HepG2 (cell line): ENCODE measurements around the gene HLA-DMB. TPM values are rescaled to one million over a fixed set of nuclear protein-coding genes. Genes with fewer than 3 reads are reported as not detected.

ENCODE experiments used
- KDM6A ChIP-seq: IDR thresholded peaks from 2 replicates; pipeline ENCODE4 v1.6.1; 2016; ENCODE audit warnings: low read depth
- MYC ChIP-seq: sonication (generic); formaldehyde crosslinking; IDR thresholded peaks from 2 replicates; pipeline ENCODE4 v1.9.0; 2021; ENCODE audit warnings: missing genetic modification reagents, borderline replicate concordance
- SIX1 ChIP-seq: sonication (generic); formaldehyde crosslinking; IDR thresholded peaks from 2 replicates; pipeline ENCODE4 v1.4.0; 2020; ENCODE audit warnings: missing genetic modification reagents, borderline replicate concordance
- SSRP1 ChIP-seq: IDR thresholded peaks from 2 replicates; pipeline ENCODE4 v1.6.1; 2016; ENCODE audit warnings: control low read depth
- ZNF589 ChIP-seq: sonication (generic); formaldehyde crosslinking; conservative IDR thresholded peaks from 2 replicates; pipeline ENCODE4 v1.8.0; 2022; ENCODE audit warnings: mild to moderate bottlenecking, moderate library complexity, missing genetic modification reagents
- ZNF747 ChIP-seq: sonication (generic); formaldehyde crosslinking; IDR thresholded peaks from 2 replicates; pipeline ENCODE4 v1.8.1; 2023; ENCODE audit warnings: missing genetic modification reagents, mild to moderate bottlenecking, borderline replicate concordance
- ZNF891 ChIP-seq: sonication (generic); formaldehyde crosslinking; IDR thresholded peaks from 2 replicates; pipeline ENCODE4 v1.5.0; 2020; ENCODE audit warnings: mild to moderate bottlenecking, missing genetic modification reagents
- polyA plus RNA-seq, 8 experiments: library from polyadenylated mRNA; depleted of rRNA in 3 of 8; stranded (reverse) in 7 of 8; unstranded in 1 of 8; fragments of >200 nt; fragmentation: Illumina TruSeq in 4 of 8; extraction: Trizol in 4 of 8; gene quantifications; 2 replicates each; pipeline versions ENCODE4 v1.2.1 to v1.2.3, GENCODE V29; 2011 to 2016; ENCODE audit warnings: low read depth in 4 of 8, missing spikeins in 1 of 8, mixed read lengths in 1 of 8; ENCODE audit not compliant: insufficient read depth in 1 of 8
- total RNA-seq, 5 experiments: library from RNA; depleted of rRNA; stranded (reverse); fragments of >200 nt; fragmentation: Illumina TruSeq; extraction: Trizol; gene quantifications; 2 replicates each; pipeline ENCODE4 v1.2.3, GENCODE V29; 2016; ENCODE audit warnings: low read depth in 1 of 5
- TF ChIP-seq, protein P1 (sequence below): IDR thresholded peaks from 2 replicates; pipeline ENCODE4 v1.6.1; 2012; ENCODE audit warnings: low read depth, low read length, improper control_type of control experiment
- TF ChIP-seq, protein P2 (sequence below): IDR thresholded peaks from 2 replicates; pipeline ENCODE4 v1.6.1; 2016; ENCODE audit warnings: mild to moderate bottlenecking
- TF ChIP-seq, protein P3 (sequence below), 2 experiments: fragments of 450-650 bp in 1 of 2; sonication (generic) in 1 of 2; formaldehyde crosslinking in 1 of 2; IDR thresholded peaks; 2 replicates each; pipeline versions ENCODE4 v1.6.1 to v1.8.0; 2016 to 2022; ENCODE audit warnings: antibody characterized with exemption in 1 of 2, mild to moderate bottlenecking in 1 of 2, missing genetic modification reagents in 1 of 2
- TF ChIP-seq, protein P4 (sequence below): IDR thresholded peaks from 2 replicates; pipeline ENCODE4 v1.6.1; 2016; ENCODE audit warnings: low read depth, control low read depth
- TF ChIP-seq, protein P5 (sequence below): IDR thresholded peaks from 2 replicates; pipeline ENCODE4 v1.6.1; 2012; ENCODE audit warnings: low read length, improper control_type of control experiment

The HLA-DMB gene
- total and polyA plus RNA-seq, 2 of the 13 experiments (the other 11 are each of a cell fraction or from before 2014, with no cell fraction given) = not detected

DNA sequence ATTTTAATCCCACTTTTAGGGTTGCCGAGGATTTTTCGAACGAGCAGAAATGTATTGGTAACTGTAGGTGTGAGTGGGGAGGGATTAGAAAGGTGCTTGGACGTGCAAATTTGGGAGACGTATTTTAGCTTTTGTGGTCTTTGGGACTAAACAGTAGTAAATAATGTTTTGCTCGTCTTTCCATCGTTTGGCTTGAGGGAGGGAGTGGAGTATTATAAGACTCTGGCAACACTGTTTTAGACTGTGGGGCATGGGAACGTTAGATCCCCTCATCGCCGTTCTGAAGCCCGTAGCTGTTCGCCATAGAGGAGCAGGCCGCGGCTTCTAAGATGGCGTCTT, 30.4 kb upstream of the HLA-DMB start (continued):
- TF ChIP-seq, protein P1, sequence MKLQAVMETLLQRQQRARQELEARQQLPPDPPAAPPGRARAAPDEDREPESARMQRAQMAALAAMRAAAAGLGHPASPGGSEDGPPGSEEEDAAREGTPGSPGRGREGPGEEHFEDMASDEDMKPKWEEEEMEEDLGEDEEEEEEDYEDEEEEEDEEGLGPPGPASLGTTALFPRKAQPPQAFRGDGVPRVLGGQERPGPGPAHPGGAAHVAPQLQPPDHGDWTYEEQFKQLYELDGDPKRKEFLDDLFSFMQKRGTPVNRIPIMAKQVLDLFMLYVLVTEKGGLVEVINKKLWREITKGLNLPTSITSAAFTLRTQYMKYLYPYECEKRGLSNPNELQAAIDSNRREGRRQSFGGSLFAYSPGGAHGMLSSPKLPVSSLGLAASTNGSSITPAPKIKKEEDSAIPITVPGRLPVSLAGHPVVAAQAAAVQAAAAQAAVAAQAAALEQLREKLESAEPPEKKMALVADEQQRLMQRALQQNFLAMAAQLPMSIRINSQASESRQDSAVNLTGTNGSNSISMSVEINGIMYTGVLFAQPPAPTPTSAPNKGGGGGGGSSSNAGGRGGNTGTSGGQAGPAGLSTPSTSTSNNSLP = no peak
- TF ChIP-seq, protein P2, sequence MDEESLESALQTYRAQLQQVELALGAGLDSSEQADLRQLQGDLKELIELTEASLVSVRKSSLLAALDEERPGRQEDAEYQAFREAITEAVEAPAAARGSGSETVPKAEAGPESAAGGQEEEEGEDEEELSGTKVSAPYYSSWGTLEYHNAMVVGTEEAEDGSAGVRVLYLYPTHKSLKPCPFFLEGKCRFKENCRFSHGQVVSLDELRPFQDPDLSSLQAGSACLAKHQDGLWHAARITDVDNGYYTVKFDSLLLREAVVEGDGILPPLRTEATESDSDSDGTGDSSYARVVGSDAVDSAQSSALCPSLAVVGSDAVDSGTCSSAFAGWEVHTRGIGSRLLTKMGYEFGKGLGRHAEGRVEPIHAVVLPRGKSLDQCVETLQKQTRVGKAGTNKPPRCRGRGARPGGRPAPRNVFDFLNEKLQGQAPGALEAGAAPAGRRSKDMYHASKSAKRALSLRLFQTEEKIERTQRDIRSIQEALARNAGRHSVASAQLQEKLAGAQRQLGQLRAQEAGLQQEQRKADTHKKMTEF (CRISPR knock-in tag) = peak; percentile 13; the same call in 1 of the 2 replicates
- TF ChIP-seq, protein P3, sequence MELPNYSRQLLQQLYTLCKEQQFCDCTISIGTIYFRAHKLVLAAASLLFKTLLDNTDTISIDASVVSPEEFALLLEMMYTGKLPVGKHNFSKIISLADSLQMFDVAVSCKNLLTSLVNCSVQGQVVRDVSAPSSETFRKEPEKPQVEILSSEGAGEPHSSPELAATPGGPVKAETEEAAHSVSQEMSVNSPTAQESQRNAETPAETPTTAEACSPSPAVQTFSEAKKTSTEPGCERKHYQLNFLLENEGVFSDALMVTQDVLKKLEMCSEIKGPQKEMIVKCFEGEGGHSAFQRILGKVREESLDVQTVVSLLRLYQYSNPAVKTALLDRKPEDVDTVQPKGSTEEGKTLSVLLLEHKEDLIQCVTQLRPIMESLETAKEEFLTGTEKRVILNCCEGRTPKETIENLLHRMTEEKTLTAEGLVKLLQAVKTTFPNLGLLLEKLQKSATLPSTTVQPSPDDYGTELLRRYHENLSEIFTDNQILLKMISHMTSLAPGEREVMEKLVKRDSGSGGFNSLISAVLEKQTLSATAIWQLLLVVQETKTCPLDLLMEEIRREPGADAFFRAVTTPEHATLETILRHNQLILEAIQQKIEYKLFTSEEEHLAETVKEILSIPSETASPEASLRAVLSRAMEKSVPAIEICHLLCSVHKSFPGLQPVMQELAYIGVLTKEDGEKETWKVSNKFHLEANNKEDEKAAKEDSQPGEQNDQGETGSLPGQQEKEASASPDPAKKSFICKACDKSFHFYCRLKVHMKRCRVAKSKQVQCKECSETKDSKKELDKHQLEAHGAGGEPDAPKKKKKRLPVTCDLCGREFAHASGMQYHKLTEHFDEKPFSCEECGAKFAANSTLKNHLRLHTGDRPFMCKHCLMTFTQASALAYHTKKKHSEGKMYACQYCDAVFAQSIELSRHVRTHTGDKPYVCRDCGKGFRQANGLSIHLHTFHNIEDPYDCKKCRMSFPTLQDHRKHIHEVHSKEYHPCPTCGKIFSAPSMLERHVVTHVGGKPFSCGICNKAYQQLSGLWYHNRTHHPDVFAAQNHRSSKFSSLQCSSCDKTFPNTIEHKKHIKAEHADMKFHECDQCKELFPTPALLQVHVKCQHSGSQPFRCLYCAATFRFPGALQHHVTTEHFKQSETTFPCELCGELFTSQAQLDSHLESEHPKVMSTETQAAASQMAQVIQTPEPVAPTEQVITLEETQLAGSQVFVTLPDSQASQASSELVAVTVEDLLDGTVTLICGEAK (IDR thresholded peaks at IDR 0.05) = no peak
- TF ChIP-seq, protein P3 (CRISPR knock-in tag; IDR thresholded peaks at IDR 0.05) = peak; percentile 13; the same call in 1 of the 2 replicates
- TF ChIP-seq, protein P4, sequence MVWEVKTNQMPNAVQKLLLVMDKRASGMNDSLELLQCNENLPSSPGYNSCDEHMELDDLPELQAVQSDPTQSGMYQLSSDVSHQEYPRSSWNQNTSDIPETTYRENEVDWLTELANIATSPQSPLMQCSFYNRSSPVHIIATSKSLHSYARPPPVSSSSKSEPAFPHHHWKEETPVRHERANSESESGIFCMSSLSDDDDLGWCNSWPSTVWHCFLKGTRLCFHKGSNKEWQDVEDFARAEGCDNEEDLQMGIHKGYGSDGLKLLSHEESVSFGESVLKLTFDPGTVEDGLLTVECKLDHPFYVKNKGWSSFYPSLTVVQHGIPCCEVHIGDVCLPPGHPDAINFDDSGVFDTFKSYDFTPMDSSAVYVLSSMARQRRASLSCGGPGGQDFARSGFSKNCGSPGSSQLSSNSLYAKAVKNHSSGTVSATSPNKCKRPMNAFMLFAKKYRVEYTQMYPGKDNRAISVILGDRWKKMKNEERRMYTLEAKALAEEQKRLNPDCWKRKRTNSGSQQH (CRISPR knock-in tag) = peak; percentile 73; the same call in 1 of the 2 replicates
- TF ChIP-seq MYC (CRISPR knock-in tag) = no peak
- TF ChIP-seq, protein P5, sequence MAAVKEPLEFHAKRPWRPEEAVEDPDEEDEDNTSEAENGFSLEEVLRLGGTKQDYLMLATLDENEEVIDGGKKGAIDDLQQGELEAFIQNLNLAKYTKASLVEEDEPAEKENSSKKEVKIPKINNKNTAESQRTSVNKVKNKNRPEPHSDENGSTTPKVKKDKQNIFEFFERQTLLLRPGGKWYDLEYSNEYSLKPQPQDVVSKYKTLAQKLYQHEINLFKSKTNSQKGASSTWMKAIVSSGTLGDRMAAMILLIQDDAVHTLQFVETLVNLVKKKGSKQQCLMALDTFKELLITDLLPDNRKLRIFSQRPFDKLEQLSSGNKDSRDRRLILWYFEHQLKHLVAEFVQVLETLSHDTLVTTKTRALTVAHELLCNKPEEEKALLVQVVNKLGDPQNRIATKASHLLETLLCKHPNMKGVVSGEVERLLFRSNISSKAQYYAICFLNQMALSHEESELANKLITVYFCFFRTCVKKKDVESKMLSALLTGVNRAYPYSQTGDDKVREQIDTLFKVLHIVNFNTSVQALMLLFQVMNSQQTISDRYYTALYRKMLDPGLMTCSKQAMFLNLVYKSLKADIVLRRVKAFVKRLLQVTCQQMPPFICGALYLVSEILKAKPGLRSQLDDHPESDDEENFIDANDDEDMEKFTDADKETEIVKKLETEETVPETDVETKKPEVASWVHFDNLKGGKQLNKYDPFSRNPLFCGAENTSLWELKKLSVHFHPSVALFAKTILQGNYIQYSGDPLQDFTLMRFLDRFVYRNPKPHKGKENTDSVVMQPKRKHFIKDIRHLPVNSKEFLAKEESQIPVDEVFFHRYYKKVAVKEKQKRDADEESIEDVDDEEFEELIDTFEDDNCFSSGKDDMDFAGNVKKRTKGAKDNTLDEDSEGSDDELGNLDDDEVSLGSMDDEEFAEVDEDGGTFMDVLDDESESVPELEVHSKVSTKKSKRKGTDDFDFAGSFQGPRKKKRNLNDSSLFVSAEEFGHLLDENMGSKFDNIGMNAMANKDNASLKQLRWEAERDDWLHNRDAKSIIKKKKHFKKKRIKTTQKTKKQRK = no peak
- TF ChIP-seq ZNF747 (CRISPR knock-in tag) = 0 out of 2 replicates have a peak, but pooled peaks have one; percentile 37
- TF ChIP-seq SIX1 (CRISPR knock-in tag) = 0 out of 2 replicates have a peak, but pooled peaks have one; percentile 13
- TF ChIP-seq SSRP1 (CRISPR knock-in tag) = no peak; the same call in 1 of the 2 replicates
- TF ChIP-seq KDM6A (CRISPR knock-in tag) = no peak
- TF ChIP-seq ZNF589 (CRISPR knock-in tag) = 0 out of 2 replicates have a peak, but pooled peaks have one; percentile 15
- peak; percentile 51; the same call in 1 of the 2 replicates for TF ChIP-seq ZNF891 (CRISPR knock-in tag)
